GM18867 (cell line): ENCODE results near the gene GPS1.

Source experiments
- ATAC-seq: cut with Tn5 transposase; IDR thresholded peaks from one replicate; pipeline ENCODE4 v1.9.1; 2021; ENCODE audit warnings: mild to moderate bottlenecking, moderate library complexity; ENCODE audit not compliant: unreplicated experiment

GPS1 gene

GRCh38 chr17:82076018-82076784 lies 24.5 kb downstream of the GPS1 start:
- no peak for ATAC-seq

- ATAC-seq = no peak
These were observed 25.3 kb downstream of the GPS1 start for GRCh38 chr17:82076785-82077591.

GRCh38 chr17:82077617-82078358 lies 26.1 kb downstream of the GPS1 start:
- ATAC-seq = no peak

- no peak for ATAC-seq
These were observed 26.7 kb downstream of the GPS1 start for GRCh38 chr17:82078433-82078832.

DNA sequence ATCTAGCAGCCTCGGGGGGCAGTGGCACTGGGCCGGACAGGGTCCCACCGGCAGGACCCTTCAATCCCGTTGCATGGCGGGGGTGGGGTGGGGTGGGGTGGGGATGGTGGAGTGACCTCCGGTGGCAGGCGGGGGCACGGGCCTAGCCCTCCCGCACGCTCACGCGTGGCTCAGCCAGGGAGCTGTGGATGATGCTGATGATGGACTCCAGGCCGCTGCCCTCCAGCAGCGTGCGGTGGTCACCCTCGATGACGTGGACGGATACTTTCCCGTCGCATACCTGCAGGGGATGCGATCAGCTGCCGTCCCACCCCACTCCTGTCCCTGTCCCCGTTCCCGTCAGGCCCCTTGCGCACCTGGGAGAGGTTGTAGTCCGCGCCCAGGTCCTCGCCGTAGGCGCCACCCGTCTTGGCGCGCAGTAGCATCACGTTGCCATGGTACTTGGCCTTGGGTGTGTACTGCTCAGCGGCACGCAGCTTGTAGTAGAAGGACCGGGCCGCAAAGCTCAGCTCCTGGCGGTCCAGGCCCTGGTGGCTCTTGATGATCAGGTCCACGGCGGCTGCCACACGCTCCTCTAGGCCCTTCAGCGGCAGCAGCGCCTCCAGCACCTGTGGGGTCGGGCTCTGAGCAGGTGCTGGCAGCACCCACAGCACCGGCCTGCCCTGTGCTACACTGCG lies 27.4 kb downstream of the GPS1 start:
- no peak for ATAC-seq

DNA sequence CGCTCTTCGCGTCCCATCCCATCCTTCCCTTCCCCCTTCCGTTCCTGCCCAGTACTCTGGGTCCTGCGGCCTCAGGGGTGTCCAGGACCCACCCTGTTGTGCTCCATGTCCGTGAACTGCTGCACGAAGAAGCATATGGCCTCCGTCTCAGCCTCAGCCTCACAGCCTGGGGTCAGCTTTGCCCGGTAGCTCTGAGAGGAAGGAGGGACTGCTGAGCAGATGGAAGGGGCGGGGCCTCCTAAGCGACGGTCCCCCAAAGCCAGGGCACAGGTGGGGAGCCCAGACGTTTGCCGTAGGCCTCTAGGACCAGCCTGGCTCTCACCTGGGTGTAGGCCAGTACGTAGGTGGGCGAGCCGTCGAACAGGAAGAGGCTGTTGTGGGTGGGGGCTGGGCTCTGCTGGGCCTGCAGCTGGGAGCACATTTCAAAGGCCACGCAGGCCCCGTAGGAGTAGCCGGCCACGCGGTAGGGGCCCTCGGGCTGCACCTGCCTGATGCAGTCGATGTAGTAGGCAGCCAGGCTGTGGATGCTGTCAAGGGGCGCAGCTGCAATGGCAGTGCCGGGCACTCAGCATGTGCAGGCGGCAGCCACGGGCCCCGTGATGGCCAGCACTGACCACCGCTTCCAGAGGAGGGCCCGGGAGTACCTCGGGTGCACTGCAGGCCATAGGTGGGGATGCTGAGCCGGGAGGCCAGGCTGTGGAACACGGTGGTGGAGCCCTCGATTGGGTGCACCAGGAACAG lies 28.5 kb downstream of the GPS1 start:
- no peak for ATAC-seq

- no peak for ATAC-seq
These were observed 29.2 kb downstream of the GPS1 start for GRCh38 chr17:82080789-82081464.

DNA sequence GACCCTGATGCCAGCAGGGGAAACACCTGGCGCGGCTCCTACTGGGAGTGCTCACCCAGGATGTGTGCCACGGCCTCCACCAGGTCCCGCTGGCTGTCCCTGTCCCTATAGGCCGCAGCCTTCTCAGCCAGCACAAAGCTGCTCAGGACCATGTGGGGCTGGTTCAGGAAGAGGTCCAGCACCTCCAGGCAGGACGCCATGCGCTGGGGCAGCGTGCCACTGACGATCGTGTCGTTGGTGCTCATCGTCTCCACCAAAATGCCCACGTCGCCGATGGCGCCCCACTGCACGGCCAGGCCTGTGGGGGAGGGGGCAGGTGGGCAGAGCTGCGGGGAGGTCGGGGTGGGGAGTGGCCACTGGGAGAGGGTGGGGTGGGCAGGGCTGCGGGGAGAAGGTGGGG lies 29.8 kb downstream of the GPS1 start:
- no peak for ATAC-seq

DNA sequence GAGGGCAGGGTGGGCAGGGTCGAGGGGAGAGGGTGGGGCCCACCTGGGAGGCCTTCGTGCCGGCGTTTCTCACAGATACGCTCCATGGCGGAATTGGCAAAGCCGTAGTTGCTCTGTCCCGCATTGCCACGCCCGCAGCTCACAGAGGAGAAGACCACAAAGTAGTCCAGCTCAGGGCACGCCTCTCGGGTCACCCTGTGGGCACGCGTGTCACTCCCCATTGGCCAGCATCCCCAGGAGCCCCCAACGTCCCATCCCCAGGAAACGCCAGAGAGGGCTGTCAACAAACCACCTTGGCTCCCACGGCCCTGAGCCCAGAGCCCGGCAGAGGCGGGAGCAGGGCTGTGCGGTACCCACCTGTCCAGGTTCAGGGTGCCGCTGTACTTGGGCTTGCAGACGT lies 30.3 kb downstream of the GPS1 start:
- ATAC-seq = no peak

DNA sequence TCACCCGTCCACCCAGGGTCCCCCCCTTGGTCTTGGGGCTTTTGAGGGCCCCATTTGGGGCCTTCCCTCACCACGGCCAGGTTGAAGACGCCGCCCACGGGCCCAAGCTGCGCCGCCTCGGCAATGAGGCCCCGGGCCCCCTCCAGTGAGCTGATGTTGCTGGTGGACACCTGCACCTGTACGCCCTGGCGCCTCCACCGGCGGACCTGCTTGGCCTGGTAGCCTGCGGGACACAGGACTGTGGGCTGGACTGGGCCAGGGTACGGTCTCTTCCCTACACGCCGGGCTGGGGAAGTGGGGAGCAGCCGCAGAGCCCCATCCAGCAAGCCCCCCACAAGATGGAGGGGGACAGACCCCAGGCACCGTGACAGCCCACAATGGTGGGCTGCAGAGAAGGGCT lies 30.8 kb downstream of the GPS1 start:
- ATAC-seq = no peak

DNA sequence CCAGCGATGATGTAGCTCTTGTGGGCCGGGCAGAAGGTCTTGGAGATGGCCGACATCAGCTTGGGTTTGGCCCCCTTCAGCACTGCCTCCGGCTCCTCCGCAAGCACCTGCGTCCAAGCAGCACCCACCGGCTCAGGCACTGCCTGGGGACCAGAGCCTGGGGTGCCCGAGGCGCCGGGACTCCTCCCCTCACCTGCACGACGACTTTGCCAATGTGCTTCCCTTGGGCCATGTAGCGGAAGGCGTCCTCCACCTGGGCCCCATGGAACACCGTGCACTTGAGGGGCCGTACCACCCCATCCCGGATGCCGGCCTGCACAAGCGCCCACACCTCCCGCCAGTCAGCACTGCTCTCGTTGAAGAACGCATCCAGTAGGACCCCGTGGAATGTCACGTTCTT lies 31.3 kb downstream of the GPS1 start:
- ATAC-seq = no peak

DNA sequence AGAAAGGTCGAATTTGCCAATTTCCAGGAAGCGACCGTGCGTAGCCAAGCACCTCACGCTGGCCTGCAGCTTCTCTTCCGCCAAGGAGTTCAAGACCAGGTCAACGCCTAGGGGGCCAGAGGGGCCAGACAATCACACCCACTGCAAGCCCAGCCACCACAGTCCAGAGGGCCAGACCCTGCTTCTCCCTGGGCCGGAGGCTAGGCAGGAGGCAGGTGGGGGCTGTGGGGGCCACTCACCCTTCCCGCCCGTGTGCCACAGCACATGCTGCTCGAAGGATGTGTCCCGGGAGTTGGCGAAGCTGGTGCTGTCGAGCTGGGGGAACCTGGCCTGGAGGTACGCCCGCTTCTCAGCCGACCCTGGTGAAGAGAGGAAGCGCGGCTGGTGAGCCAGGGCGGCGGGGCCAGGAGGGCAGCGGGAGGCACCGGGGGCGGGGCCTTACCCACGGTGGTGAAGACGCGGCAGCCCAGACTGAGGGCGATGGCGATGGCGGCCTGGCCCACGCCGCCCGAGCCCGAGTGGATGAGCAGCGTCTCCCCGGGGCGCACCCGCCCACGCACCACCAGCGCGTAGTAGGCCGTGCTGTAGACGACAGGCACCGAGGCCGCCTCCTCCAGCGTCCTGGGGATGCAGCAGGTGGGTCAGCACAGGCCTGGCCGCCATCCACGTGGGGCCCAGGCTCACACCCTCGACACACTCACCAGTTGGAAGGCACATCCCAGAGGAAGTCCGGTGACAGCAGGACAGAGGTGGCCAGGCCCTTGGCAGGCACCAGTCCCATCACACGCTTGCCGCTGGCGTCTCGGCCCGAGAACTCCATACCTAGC lies 32.0 kb downstream of the GPS1 start:
- ATAC-seq = no peak

DNA sequence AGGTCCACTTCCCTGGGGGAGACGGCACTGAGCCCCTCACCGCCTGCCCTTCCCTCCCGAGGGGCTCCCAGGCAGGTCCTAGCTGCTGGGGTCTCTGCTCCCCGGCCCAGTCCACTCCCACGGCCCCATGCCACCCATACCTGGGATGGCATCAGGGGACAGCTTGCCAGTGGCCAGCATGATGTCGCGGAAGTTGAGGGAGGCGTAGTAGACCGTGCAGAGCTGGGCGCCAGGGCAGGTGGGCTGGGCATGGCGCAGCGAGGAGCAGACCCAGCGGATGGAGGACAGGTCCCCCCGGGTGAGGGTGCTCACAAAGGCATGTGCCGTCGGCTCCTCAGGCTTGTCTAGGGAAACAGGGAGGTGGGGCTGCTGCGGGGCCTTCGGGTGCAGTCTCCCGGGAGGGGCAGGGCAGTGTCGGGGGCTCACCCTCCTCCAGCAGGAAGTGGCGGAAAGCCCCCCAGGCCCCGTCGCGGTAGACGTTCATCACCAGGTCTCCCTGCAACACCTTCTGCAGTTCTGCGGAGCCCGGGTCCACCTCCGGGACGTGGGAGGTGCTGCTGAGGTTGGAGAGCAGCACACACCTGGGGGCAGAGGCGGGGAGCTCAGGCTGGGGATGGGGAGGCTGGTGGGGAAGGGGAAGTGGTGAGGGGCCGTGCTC lies 32.8 kb downstream of the GPS1 start:
- ATAC-seq = no peak

GRCh38 chr17:82085031-82085861 lies 33.5 kb downstream of the GPS1 start:
- ATAC-seq = no peak

- no peak for ATAC-seq
These were observed 34.5 kb downstream of the GPS1 start for GRCh38 chr17:82085931-82086764.
